Mucosa of rectum (tissue), 2 donors: ENCODE data around the gene GNAS.
"Not testable (repeated sequence)": the region's sequence is repeated elsewhere in the genome, so short reads cannot be mapped to it uniquely, and the experiment has no call there.

ENCODE experiments used
- H3K27ac ChIP-seq, 2 donors: one replicate each; pipeline ENCODE4 v1.7.0; 2013; ENCODE audit warnings: inconsistent platforms in 2 of 2, low read depth in 2 of 2, low read length in 2 of 2
- H3K27me3 ChIP-seq, 2 donors: one replicate each; pipeline ENCODE4 v1.7.0; 2013; ENCODE audit warnings: low read length in 2 of 2; ENCODE audit not compliant: control insufficient read depth in 2 of 2, insufficient read depth in 2 of 2
- H3K36me3 ChIP-seq, 2 donors: one replicate each; pipeline ENCODE4 v1.7.0; 2013; ENCODE audit warnings: low read length in 2 of 2; ENCODE audit not compliant: control insufficient read depth in 2 of 2, insufficient read depth in 2 of 2
- H3K4me1 ChIP-seq, 2 donors: one replicate each; pipeline ENCODE4 v1.7.0; 2013; ENCODE audit warnings: low read length in 2 of 2, mild to moderate bottlenecking in 1 of 2; ENCODE audit not compliant: control insufficient read depth in 2 of 2, insufficient read depth in 2 of 2
- H3K4me3 ChIP-seq, 2 donors: one replicate each; pipeline ENCODE4 v1.7.0; 2013; ENCODE audit warnings: low read length in 2 of 2
- H3K9ac ChIP-seq, 2 donors: one replicate each; pipeline ENCODE4 v1.7.0; 2013; ENCODE audit warnings: low read length in 2 of 2, low read depth in 1 of 2, mild to moderate bottlenecking in 1 of 2
- H3K9me3 ChIP-seq, 2 donors: one replicate each; pipeline ENCODE4 v1.7.0; 2013; ENCODE audit warnings: low read length in 2 of 2; ENCODE audit not compliant: control insufficient read depth in 2 of 2
- donor health status: healthy.
- donor health status: Normal muscosa, but diverticular disease.

The GNAS gene

GRCh38 chr20:58941471-58941870 lies 89.0 kb downstream of the GNAS start:
- Histone ChIP-seq H3K27me3 (no peaks in the 10 kb centered on the region), H3K9me3 (no peaks in the 10 kb centered on the region), H3K36me3 (no peaks in the 10 kb centered on the region), H3K4me3 (no peak overlapping the region), H3K9ac (no peak overlapping the region), H3K4me1 (no peaks in the 10 kb centered on the region), H3K27ac (no peak overlapping the region)

DNA sequence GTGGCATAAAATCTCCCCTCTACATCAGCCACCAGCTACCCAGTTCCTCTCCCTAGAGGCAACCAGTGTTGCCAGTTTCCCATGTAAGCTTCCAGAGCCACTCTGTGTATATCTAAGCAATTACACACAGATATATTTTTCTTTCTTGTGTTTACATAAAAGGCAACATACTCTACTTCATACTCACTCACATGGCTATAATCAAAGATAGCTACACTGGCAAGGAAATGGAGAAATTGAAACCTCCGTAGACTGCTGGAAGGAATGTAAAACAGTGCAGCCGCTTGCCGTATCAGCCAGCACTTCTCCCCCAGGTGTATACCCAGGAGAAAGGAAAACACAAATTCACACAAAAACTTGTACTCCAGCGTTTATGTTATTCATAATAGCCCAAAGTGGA lies 90.0 kb downstream of the GNAS start:
- Histone ChIP-seq H3K9ac (no peak overlapping the region), H3K9me3 (no peaks in the 10 kb centered on the region), H3K4me1 (no peaks in the 10 kb centered on the region), H3K27ac (no peak overlapping the region), H3K36me3 (no peaks in the 10 kb centered on the region), H3K4me3 (no peak overlapping the region), H3K27me3 (no peaks in the 10 kb centered on the region)

- Histone ChIP-seq H3K4me1 (no peaks in the 10 kb centered on the region), H3K36me3 (no peaks in the 10 kb centered on the region), H3K27me3 (no peaks in the 10 kb centered on the region), H3K4me3 (no peak overlapping the region), H3K9me3 (no peaks in the 10 kb centered on the region), H3K9ac (no peak overlapping the region), H3K27ac (no peak overlapping the region)
These were observed 92.1 kb downstream of the GNAS start for GRCh38 chr20:58944610-58945009.

GRCh38 chr20:58945965-58946631 lies 93.6 kb downstream of the GNAS start:
- Histone ChIP-seq H3K4me3 (no peak overlapping the region), H3K9me3 (no peaks in the 10 kb centered on the region), H3K36me3 (no peaks in the 10 kb centered on the region), H3K27ac (no peak overlapping the region), H3K9ac (no peak overlapping the region), H3K27me3 (no peaks in the 10 kb centered on the region), H3K4me1 (no peaks in the 10 kb centered on the region)

DNA sequence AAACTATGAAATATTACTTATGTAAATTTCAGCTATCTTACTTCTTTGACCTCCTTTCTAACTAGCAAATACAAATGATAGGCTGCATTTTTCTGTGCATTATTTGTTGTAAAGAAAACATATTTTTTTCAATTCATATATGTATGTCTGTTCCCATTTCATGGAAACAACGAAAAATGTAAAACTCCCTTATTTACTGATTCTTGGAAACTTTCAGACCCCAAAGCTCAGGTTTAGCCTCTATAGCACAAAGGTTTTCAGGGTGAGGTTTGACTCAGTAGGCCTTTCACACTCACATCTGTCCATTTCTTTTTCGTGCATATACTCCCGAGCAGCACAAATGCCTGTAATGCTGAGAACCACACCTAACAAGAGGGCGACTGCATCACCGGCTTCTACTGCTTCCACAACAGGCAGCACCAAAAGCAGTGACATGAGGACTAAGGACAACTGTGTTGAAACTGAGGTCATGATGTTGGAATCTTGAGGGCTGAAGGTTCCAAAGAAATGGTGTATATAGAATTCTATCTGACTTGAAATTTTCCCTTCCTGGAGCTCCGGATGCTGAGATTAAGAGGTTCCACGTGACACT lies 95.4 kb downstream of the GNAS start:
- H3K9me3 ChIP-seq, H3K4me3 ChIP-seq, H3K9ac ChIP-seq, H3K36me3 ChIP-seq, H3K4me1 ChIP-seq, H3K27ac ChIP-seq, H3K27me3 ChIP-seq: not testable (repeated sequence)

DNA sequence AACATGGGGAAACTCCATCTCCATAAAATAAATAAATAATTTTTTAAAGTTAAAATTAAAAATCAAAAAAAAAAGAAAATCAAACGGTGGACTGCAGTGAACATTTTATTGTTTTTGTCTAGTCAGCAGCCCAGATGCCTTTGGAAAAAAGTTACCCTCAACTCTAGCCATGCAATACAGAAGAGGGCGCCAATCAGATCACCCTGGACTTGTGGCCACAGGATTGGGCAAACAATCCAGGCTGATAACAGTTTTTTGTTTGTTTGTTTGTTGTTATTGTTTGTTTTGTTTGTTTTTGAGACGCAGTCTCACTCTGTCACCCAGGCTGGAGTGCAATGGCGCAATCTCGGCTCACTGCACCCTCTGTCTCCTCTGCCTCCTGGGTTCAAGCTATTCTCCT lies 98.1 kb downstream of the GNAS start:
- Histone ChIP-seq H3K36me3 (no peaks in the 10 kb centered on the region), H3K27ac (no peak overlapping the region), H3K4me1 (no peaks in the 10 kb centered on the region), H3K9me3 (no peaks in the 10 kb centered on the region), H3K4me3 (no peak overlapping the region), H3K9ac (no peak overlapping the region), H3K27me3 (no peaks in the 10 kb centered on the region)

- Histone ChIP-seq H3K9me3 (no peaks in the 10 kb centered on the region), H3K4me3 (no peak overlapping the region), H3K36me3 (no peaks in the 10 kb centered on the region), H3K27ac (no peak overlapping the region), H3K27me3 (no peaks in the 10 kb centered on the region), H3K9ac (no peak overlapping the region), H3K4me1 (no peaks in the 10 kb centered on the region)
These were observed 100.5 kb downstream of the GNAS start for GRCh38 chr20:58953050-58953449.

DNA sequence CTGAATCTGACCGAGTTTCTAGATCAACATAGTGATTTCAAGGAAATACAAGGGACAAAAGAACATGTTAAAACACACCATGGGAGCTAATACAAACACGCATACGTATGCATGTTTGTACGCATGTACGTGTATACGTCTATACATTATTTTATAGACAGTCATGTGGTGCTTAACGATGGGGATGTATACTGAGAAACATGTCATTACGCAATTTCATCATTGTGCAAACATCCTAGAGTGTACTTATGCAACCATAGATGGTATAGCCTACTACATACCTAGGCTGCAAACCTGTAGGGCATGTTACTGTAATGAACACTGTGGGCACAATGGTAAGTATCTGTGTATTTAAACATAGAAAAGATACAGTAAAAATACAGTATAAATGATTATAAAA lies 103.6 kb downstream of the GNAS start:
- Histone ChIP-seq H3K9me3 (no peaks in the 10 kb centered on the region), H3K27ac (no peak overlapping the region), H3K9ac (no peak overlapping the region), H3K4me3 (no peak overlapping the region), H3K27me3 (no peaks in the 10 kb centered on the region), H3K36me3 (no peaks in the 10 kb centered on the region), H3K4me1 (no peaks in the 10 kb centered on the region)

DNA sequence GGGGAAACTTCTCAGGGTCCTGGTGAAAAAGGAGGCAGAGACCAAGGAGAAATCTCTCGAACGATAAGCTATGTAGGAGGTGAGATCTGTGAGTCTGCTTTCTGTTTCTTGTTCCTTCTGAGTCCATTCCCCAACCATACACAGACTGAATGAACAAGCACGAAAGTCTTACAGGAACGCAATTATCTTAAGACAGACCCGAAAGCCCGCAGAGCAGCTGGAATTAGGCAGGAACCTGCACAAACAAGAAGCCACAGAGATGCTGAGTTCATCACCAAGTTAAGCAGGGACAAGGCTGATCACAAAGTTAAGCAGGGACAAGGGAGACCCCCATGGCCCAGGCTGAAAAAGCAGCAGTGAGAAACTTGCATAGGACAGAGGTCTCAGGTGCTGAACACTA lies 107.1 kb downstream of the GNAS start:
- no peaks in the 10 kb centered on the region for H3K36me3 ChIP-seq
- H3K4me3 ChIP-seq, result no peak overlapping the region
- H3K27ac ChIP-seq, result no peak overlapping the region
- H3K27me3 ChIP-seq, result peaks cover 0 to 3% of the 10 kb centered on the region in 2 donors
- no peaks in the 10 kb centered on the region for H3K9me3 ChIP-seq
- no peaks in the 10 kb centered on the region for H3K4me1 ChIP-seq
- no peak overlapping the region for H3K9ac ChIP-seq
